ENCODE data around the gene DMD.

Gene DMD

GRCh38 chrX:31388946-31389345 is 1822.4 kb downstream of the DMD start:
- TF ChIP-seq FOXP2 (optimal IDR thresholded peaks at IDR 0.05; ENCODE audit: borderline replicate concordance, extremely low read depth, extremely low read length, insufficient read depth), result no peak
- TF ChIP-seq SIN3A (IDR thresholded peaks at IDR 0.05; ENCODE audit: borderline replicate concordance, insufficient read depth, low read length), result no peak
- no peak for TF ChIP-seq TAF1 (IDR thresholded peaks at IDR 0.05; ENCODE audit: borderline replicate concordance, insufficient read depth, low read length)
- no peak for TF ChIP-seq POLR2AphosphoS5 (IDR thresholded peaks at IDR 0.05; ENCODE audit: low read depth, low read length)
- TF ChIP-seq, protein P1, sequence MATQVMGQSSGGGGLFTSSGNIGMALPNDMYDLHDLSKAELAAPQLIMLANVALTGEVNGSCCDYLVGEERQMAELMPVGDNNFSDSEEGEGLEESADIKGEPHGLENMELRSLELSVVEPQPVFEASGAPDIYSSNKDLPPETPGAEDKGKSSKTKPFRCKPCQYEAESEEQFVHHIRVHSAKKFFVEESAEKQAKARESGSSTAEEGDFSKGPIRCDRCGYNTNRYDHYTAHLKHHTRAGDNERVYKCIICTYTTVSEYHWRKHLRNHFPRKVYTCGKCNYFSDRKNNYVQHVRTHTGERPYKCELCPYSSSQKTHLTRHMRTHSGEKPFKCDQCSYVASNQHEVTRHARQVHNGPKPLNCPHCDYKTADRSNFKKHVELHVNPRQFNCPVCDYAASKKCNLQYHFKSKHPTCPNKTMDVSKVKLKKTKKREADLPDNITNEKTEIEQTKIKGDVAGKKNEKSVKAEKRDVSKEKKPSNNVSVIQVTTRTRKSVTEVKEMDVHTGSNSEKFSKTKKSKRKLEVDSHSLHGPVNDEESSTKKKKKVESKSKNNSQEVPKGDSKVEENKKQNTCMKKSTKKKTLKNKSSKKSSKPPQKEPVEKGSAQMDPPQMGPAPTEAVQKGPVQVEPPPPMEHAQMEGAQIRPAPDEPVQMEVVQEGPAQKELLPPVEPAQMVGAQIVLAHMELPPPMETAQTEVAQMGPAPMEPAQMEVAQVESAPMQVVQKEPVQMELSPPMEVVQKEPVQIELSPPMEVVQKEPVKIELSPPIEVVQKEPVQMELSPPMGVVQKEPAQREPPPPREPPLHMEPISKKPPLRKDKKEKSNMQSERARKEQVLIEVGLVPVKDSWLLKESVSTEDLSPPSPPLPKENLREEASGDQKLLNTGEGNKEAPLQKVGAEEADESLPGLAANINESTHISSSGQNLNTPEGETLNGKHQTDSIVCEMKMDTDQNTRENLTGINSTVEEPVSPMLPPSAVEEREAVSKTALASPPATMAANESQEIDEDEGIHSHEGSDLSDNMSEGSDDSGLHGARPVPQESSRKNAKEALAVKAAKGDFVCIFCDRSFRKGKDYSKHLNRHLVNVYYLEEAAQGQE (IDR thresholded peaks at IDR 0.05; ENCODE audit: insufficient read depth in 1 of 2, low read depth in 2 of 2, low read length in 2 of 2), result no peak

DNA sequence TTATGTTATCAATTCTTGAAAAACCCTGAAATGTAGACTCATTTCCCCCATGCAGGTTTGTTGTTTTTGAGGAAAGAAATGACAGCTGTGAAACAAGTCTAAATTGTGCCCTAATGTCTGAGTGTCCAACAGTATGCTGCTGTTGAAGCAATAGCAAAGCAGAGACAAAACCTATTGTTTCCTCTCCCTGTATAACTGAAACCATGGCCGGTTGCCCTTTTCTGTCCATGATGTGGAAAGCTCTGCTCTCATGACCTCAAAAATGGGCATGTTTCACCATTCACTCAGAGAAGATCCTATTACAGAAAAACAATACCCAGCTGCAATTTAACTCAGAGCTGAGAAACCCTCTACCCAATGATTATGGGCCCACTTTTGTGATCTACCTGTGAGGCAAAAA is 1826.9 kb downstream of the DMD start:
- no peak for TF ChIP-seq SIN3A (IDR thresholded peaks at IDR 0.05; ENCODE audit: borderline replicate concordance, insufficient read depth, low read length)
- TF ChIP-seq, protein P1 (IDR thresholded peaks at IDR 0.05; ENCODE audit: insufficient read depth in 1 of 2, low read depth in 2 of 2, low read length in 2 of 2), result no peak
- no peak for TF ChIP-seq TAF1 (IDR thresholded peaks at IDR 0.05; ENCODE audit: borderline replicate concordance, insufficient read depth, low read length)
- no peak for TF ChIP-seq POLR2AphosphoS5 (IDR thresholded peaks at IDR 0.05; ENCODE audit: low read depth, low read length)
- no peak for TF ChIP-seq FOXP2 (optimal IDR thresholded peaks at IDR 0.05; ENCODE audit: borderline replicate concordance, extremely low read depth, extremely low read length, insufficient read depth)

DNA sequence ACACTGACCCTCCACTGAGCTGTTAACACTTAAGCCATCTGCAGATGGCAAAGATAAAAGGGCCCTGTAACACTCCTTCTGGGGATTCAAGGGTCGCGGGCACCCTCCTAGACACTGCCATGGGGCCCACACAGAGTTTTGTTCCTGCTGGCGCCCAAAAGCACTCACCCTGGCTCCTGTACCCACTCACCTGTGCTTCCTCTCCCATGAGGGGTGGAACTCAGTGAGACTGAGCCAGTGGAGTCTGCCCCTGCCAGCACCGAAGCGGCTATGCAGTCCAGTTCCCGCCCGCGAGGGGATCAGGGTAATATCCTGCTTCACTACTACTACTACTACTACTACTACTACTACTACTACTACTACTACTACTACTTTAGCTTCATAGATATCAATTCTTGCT is 1827.4 kb downstream of the DMD start:
- TF ChIP-seq, protein P1 (IDR thresholded peaks at IDR 0.05; ENCODE audit: insufficient read depth in 1 of 2, low read depth in 2 of 2, low read length in 2 of 2), result no peak
- no peak for TF ChIP-seq TAF1 (IDR thresholded peaks at IDR 0.05; ENCODE audit: borderline replicate concordance, insufficient read depth, low read length)
- TF ChIP-seq FOXP2 (optimal IDR thresholded peaks at IDR 0.05; ENCODE audit: borderline replicate concordance, extremely low read depth, extremely low read length, insufficient read depth), result no peak
- no peak for TF ChIP-seq POLR2AphosphoS5 (IDR thresholded peaks at IDR 0.05; ENCODE audit: low read depth, low read length)
- TF ChIP-seq SIN3A (IDR thresholded peaks at IDR 0.05; ENCODE audit: borderline replicate concordance, insufficient read depth, low read length), result no peak

- TF ChIP-seq, protein P1 (IDR thresholded peaks at IDR 0.05; ENCODE audit: insufficient read depth in 1 of 2, low read depth in 2 of 2, low read length in 2 of 2), result no peak
- TF ChIP-seq POLR2AphosphoS5 (IDR thresholded peaks at IDR 0.05; ENCODE audit: low read depth, low read length) (no peak), SIN3A (IDR thresholded peaks at IDR 0.05; ENCODE audit: borderline replicate concordance, insufficient read depth, low read length) (no peak), FOXP2 (optimal IDR thresholded peaks at IDR 0.05; ENCODE audit: borderline replicate concordance, extremely low read depth, extremely low read length, insufficient read depth) (no peak), TAF1 (IDR thresholded peaks at IDR 0.05; ENCODE audit: borderline replicate concordance, insufficient read depth, low read length) (no peak)
Observed at GRCh38 chrX:31376408-31377022, 1834.8 kb downstream of the DMD start.
